Stimulated activated CD4-positive, alpha-beta T cell treated with anti-CD3 and anti-CD28 coated beads, Interleukin-12 subunit alpha, Interleukin-12 subunit beta, amount 100 ng/mL, for 48 hours (primary cell): ENCODE results near the gene ZNF8.
A peak's percentile ranks its signal among the peaks of the same experiment; 100 is the strongest.
"Not testable (repeated sequence)": the region's sequence is repeated elsewhere in the genome, so short reads cannot be mapped to it uniquely, and the experiment has no call there.

Experiments used
- DNase-seq, 3 donors: peaks; one replicate each; pipeline ENCODE4 v3.0.0-alpha.2; 2020; ENCODE audit warnings: low read depth in 2 of 3, low spot score in 1 of 3

ZNF8 gene

GRCh38 chr19:58278541-58279041, at the start of gene ZNF8:
ZNF8 (plus strand) TSS chr19:58278955; CDS start chr19:58279082, 127 bp downstream.
- peak; percentile 95 to 98 (median 97) for DNase-seq

- DNase-seq, result peak in 2 of 3 donors; percentile 8 to 10
Observed at GRCh38 chr19:58229255-58229639, 49.5 kb upstream of the ZNF8 start.

GRCh38 chr19:58237324-58237723, 41.4 kb upstream of the ZNF8 start:
- no peak for DNase-seq

GRCh38 chr19:58243351-58243750, 35.4 kb upstream of the ZNF8 start:
- DNase-seq, result no peak

GRCh38 chr19:58248886-58249285, 29.9 kb upstream of the ZNF8 start:
- no peak for DNase-seq

- no peak for DNase-seq
Observed at GRCh38 chr19:58252102-58252685, 26.6 kb upstream of the ZNF8 start.

- DNase-seq, result not testable (repeated sequence)
Observed at GRCh38 chr19:58258259-58258658, 20.5 kb upstream of the ZNF8 start.

GRCh38 chr19:58261600-58261967, 17.2 kb upstream of the ZNF8 start:
- DNase-seq, result no peak

- DNase-seq, result no peak
Observed at GRCh38 chr19:58261968-58262921, 16.5 kb upstream of the ZNF8 start.

GRCh38 chr19:58262922-58263296, 15.8 kb upstream of the ZNF8 start:
- DNase-seq, result no peak

- no peak for DNase-seq
Observed at GRCh38 chr19:58265100-58265499, 13.7 kb upstream of the ZNF8 start.

- no peak for DNase-seq
Observed at GRCh38 chr19:58268344-58268743, 10.4 kb upstream of the ZNF8 start.

- DNase-seq, result no peak
Observed at GRCh38 chr19:58274771-58275201, 4.0 kb upstream of the ZNF8 start.

- DNase-seq, result no peak
Observed at GRCh38 chr19:58275564-58275963, 3.2 kb upstream of the ZNF8 start.

GRCh38 chr19:58277197-58277596, 1.6 kb upstream of the ZNF8 start:
- no peak for DNase-seq

- no peak for DNase-seq
Observed at GRCh38 chr19:58277748-58278540, 811 bp upstream of the ZNF8 start.

- peak in 2 of 3 donors; percentile 26 to 29 for DNase-seq
Observed at GRCh38 chr19:58279042-58279924, 528 bp downstream of the ZNF8 start.

GRCh38 chr19:58279925-58280316, 1.2 kb downstream of the ZNF8 start:
- no peak for DNase-seq

- DNase-seq, result no peak
Observed at GRCh38 chr19:58284199-58284598, 5.4 kb downstream of the ZNF8 start.

- no peak for DNase-seq
Observed at GRCh38 chr19:58291943-58292342, 13.2 kb downstream of the ZNF8 start.
